Measurements from ENCODE around the gene DISC1. TPM values are rescaled to one million over a fixed set of nuclear protein-coding genes. Genes with fewer than 3 reads are reported as not detected.
"Not testable (repeated sequence)": the region's sequence is repeated elsewhere in the genome, so short reads cannot be mapped to it uniquely, and the experiment has no call there.

The DISC1 gene
- total and polyA plus RNA-seq, 2 donors (not counting 1 experiment from before 2014, with no cell fraction given): 2.0 to 4.3 TPM

DNA sequence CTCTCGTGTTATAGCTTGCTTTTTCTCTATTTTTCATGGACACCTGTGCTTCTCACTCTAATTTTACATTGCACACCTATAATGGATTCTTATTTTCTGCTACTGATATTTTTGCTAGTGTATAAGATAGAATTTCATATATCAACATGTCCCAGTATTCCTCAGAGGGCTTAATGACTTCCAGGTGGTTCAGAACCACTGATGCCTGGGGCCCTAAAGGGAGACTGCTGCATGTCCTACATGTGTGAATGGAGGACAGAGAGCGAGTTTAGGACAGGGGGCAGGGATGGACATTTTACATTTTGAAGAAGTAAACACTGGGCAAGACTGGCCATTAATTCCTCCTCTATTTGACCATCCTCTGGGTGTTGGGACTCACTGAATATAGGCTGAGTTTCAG is 100.6 kb downstream of the DISC1 start:
- Histone ChIP-seq H3K27ac (ENCODE audit: insufficient read depth, low read length) (no peak overlapping the region), H3K9ac (ENCODE audit: insufficient read depth, low read length) (no peak overlapping the region)
- TF ChIP-seq, protein P1, sequence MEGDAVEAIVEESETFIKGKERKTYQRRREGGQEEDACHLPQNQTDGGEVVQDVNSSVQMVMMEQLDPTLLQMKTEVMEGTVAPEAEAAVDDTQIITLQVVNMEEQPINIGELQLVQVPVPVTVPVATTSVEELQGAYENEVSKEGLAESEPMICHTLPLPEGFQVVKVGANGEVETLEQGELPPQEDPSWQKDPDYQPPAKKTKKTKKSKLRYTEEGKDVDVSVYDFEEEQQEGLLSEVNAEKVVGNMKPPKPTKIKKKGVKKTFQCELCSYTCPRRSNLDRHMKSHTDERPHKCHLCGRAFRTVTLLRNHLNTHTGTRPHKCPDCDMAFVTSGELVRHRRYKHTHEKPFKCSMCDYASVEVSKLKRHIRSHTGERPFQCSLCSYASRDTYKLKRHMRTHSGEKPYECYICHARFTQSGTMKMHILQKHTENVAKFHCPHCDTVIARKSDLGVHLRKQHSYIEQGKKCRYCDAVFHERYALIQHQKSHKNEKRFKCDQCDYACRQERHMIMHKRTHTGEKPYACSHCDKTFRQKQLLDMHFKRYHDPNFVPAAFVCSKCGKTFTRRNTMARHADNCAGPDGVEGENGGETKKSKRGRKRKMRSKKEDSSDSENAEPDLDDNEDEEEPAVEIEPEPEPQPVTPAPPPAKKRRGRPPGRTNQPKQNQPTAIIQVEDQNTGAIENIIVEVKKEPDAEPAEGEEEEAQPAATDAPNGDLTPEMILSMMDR (conservative IDR thresholded peaks at IDR 0.05 in 1 of 2, IDR thresholded peaks at IDR 0.05 in 1 of 2; ENCODE audit: low read depth in 1 of 2, low read length in 2 of 2): no peak
- no peak for TF ChIP-seq EZH2 (IDR thresholded peaks at IDR 0.05; ENCODE audit: low read length, missing control alignments)

DNA sequence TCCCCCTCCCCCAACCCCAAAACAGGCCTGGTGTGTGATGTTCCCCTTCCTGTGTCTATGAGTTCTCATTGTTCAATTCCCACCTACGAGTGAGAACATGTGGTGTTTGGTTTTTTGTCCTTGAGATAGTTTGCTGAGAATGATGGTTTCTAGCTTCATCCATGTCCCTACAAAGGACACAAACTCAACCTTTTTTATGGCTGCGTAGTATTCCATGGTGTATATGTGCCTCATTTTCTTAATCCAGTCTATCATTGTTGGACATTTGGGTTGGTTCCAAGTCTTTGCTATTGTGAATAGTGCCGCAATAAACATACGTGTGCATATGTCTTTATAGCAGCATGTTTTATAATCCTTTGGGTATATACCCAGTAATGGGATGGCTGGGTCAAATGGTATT is 102.4 kb downstream of the DISC1 start:
- not testable (repeated sequence) for H3K27me3 ChIP-seq (ENCODE audit: control insufficient read depth, insufficient read depth, low read length); H3K79me2 ChIP-seq (ENCODE audit: control insufficient read depth, insufficient read depth, low read length); H3K36me3 ChIP-seq (ENCODE audit: control insufficient read depth, insufficient read depth, low read length); H3K27ac ChIP-seq (ENCODE audit: insufficient read depth, low read length); H3K4me1 ChIP-seq (ENCODE audit: control insufficient read depth, extremely low read depth, insufficient read depth, low read length); DNase-seq (ENCODE audit: low read depth in 2 of 2); H3K9ac ChIP-seq (ENCODE audit: insufficient read depth, low read length); H4K20me1 ChIP-seq (ENCODE audit: control insufficient read depth, extremely low read depth, insufficient read depth, low read length); H3K4me2 ChIP-seq (ENCODE audit: extremely low read depth, insufficient read depth, low read length); H3K9me3 ChIP-seq (ENCODE audit: control insufficient read depth, insufficient read depth, low read depth, low read length); H2AFZ ChIP-seq (ENCODE audit: low read length); H3K4me3 ChIP-seq (replicated peaks in 1 of 4; ENCODE audit: control extremely low read depth in 1 of 4, insufficient read depth in 1 of 4, low read depth in 3 of 4, low read length in 4 of 4)

More for the DNA sequence above, 100.6 kb downstream of the DISC1 start:
- Histone ChIP-seq H3K79me2 (ENCODE audit: control insufficient read depth, insufficient read depth, low read length) (no peaks in the 10 kb centered on the region), H3K4me3 (replicated peaks in 1 of 4; ENCODE audit: control extremely low read depth in 1 of 4, insufficient read depth in 1 of 4, low read depth in 3 of 4, low read length in 4 of 4) (no peak overlapping the region), H3K9me3 (ENCODE audit: control insufficient read depth, insufficient read depth, low read depth, low read length) (no peaks in the 10 kb centered on the region), H3K4me1 (ENCODE audit: control insufficient read depth, extremely low read depth, insufficient read depth, low read length) (no peaks in the 10 kb centered on the region), H4K20me1 (ENCODE audit: control insufficient read depth, extremely low read depth, insufficient read depth, low read length) (no peaks in the 10 kb centered on the region), H2AFZ (ENCODE audit: low read length) (no peak overlapping the region), H3K4me2 (ENCODE audit: extremely low read depth, insufficient read depth, low read length) (no peak overlapping the region), H3K36me3 (ENCODE audit: control insufficient read depth, insufficient read depth, low read length) (no peaks in the 10 kb centered on the region), H3K27me3 (ENCODE audit: control insufficient read depth, insufficient read depth, low read length) (no peaks in the 10 kb centered on the region)
- DNase-seq (ENCODE audit: low read depth in 2 of 2): no peak

DNA sequence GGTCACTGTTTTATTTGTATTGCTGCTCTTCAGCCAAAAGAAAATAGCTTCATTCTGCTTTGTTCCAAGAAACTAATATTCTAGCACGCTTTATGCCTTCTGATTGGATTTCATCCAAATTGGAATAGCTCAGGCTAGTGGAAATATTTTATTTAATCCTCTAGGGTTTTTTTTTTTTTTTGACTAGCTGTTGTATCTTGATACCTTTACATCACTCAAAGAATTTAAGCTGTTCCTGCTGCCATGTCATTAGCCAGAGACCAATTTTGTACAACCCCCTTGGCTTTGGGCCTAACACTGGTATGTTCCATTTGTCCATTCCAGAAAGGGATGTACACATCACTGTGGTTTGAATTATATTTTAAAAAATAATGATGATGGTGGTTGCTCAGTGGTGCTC is 103.0 kb downstream of the DISC1 start:
- H3K9ac ChIP-seq (ENCODE audit: insufficient read depth, low read length): no peak overlapping the region

More for the DNA sequence above, 103.0 kb downstream of the DISC1 start:
- no peaks in the 10 kb centered on the region for H3K27me3 ChIP-seq (ENCODE audit: control insufficient read depth, insufficient read depth, low read length)
- no peaks in the 10 kb centered on the region for H3K4me1 ChIP-seq (ENCODE audit: control insufficient read depth, extremely low read depth, insufficient read depth, low read length)
- no peaks in the 10 kb centered on the region for H3K36me3 ChIP-seq (ENCODE audit: control insufficient read depth, insufficient read depth, low read length)
- no peak overlapping the region for H3K4me3 ChIP-seq (replicated peaks in 1 of 4; ENCODE audit: control extremely low read depth in 1 of 4, insufficient read depth in 1 of 4, low read depth in 3 of 4, low read length in 4 of 4)
- H3K79me2 ChIP-seq (ENCODE audit: control insufficient read depth, insufficient read depth, low read length): no peaks in the 10 kb centered on the region
- no peak for DNase-seq (ENCODE audit: low read depth in 2 of 2)
- no peak overlapping the region for H3K4me2 ChIP-seq (ENCODE audit: extremely low read depth, insufficient read depth, low read length)
- no peak for TF ChIP-seq EZH2 (IDR thresholded peaks at IDR 0.05; ENCODE audit: low read length, missing control alignments)
- TF ChIP-seq, protein P1 (conservative IDR thresholded peaks at IDR 0.05 in 1 of 2, IDR thresholded peaks at IDR 0.05 in 1 of 2; ENCODE audit: low read depth in 1 of 2, low read length in 2 of 2): no peak
- H2AFZ ChIP-seq (ENCODE audit: low read length): no peak overlapping the region
- H3K27ac ChIP-seq (ENCODE audit: insufficient read depth, low read length): no peak overlapping the region
- no peaks in the 10 kb centered on the region for H3K9me3 ChIP-seq (ENCODE audit: control insufficient read depth, insufficient read depth, low read depth, low read length)
- H4K20me1 ChIP-seq (ENCODE audit: control insufficient read depth, extremely low read depth, insufficient read depth, low read length): no peaks in the 10 kb centered on the region

Measured in fibroblast of lung (primary cell).